Activated gamma-delta T cell treated with anti-CD3 and anti-CD28 coated beads, Interleukin-2, amount 50 U/mL, for 16 hours (primary cell): ENCODE results near the gene HIVEP3.

ENCODE experiments used
- DNase-seq: peaks from one replicate; pipeline ENCODE4 v3.0.0-alpha.2; 2020; ENCODE audit warnings: low read depth

Gene HIVEP3

DNA sequence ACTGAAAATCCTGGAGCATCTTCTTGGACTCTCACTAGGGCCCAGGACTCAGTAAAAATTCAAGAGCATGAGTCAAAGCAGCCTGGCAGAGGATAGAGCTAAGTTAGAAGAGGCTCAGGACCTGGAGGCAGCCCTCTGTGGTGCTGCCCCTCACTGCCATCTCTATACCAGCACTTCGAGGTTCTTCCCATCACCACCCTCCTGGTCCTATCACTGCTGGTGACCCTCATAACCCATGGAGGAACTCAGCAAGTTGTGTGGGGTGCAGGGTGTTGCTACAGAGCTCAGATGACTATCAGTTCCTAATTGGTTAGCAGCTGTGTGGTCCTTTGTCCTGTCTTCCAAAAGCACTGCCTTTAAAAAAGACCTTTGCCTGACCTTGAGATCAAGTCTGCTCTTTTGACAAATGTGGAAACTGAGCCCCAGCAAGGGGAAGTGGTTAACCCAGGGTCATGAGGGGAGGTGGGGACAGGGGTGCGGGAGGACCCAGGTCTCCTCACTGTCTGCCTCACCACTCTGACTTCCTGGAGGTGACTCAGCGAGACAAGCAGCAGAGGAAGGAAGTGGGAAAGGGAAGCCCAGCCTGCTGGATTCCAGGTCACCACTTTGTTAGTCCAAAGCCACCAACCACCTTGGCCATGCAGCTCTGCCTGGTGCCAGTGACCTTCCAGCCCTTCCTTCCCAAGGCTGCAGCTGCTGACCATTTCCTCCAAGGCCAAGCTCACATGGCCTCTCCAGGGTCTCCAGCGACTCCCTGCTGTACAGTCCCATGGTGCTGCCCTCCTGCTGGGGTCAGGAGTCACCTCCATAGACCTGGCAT lies 234.8 kb downstream of the HIVEP3 start:
- no peak for DNase-seq

DNA sequence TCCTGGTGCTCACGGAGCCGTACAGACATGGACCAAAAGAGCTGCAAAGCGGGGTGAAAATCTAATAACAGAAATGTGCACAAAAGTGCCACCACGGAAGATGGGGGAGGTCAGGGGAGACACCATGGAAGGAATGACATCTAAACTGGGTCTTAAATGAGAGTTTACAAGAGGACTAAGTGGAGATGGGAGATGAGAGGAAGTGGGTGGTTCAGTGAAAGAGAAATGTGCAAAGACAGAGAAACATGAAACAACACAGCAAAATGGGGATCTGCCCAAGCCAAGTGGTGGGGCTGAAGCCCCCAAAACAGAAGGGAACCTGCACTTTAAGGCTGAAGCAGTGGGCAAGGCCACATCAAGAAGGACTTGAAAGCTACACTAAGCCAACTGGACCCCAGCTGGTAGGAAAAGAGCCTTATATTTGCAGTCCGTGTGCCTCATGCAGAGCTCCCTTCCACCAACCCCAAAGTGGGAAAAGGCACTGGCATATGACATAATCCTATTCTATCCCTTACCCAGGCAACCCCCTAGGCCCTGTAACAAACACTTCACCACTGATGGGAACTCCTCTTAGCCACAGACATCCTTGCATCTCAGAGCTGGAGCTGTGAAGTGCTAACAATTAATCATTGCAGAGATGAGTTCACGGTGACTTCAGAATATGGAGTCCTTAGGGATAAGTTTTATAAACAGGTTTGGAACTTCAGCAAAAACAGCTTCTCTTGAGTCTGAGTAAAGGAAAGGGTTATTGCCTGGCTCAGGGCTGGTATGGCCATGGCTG lies 235.7 kb downstream of the HIVEP3 start:
- no peak for DNase-seq

DNA sequence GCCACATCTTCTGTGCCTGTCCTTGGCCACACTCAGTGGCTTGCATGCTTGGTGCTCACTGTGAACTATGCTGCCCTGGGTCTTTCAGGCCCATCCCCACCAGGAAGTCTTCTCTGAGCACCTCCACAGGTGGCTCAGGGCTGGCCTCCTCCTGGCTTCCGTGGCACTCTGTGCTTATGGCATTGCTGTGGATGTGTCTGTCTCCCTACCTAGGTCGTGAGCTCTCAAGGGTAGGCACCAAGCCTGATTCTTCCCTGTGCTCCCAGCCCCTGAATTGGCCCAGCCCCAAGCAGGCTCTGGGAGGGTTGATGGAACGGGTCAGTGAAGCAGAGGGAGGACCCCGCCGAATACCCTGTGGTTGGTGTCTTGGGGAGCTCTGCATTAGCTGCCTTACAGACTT lies 236.6 kb downstream of the HIVEP3 start:
- DNase-seq = no peak

DNA sequence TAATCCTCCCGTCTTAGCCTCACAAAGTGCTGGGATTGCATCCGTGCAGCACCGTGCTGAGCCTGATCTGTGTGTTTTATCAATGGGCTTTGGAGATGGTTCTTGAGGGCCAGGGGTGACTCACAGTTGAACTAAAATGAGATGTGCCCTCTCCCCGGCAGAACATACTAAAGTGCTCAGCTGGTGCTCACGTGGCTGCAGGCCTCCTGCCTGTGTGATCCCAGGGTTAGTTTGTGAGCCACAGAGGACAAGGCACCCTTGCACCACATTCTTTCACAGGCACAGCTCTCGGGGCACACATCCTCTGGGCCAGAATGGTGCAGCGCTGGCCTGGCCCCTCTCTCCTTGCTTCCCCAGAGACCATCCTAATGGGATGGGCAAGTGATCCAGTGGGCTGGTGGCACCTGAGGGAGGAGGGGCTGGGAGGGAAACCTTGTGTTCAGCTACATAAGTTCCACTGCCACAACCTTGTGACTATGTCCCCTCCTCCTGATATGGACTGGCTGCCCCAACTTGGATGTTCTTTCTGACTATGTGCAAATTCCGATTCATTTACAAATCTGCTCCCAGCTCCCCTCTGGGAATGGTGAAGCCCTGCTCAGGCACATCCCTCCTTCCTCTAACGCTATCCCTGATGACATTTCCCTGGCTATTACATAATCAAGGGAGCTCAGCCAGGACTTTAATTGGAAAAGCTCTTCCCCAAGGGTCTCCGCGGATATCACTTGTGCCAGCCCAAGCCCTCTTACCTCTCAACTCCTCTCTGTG lies 237.2 kb downstream of the HIVEP3 start:
- DNase-seq = no peak

DNA sequence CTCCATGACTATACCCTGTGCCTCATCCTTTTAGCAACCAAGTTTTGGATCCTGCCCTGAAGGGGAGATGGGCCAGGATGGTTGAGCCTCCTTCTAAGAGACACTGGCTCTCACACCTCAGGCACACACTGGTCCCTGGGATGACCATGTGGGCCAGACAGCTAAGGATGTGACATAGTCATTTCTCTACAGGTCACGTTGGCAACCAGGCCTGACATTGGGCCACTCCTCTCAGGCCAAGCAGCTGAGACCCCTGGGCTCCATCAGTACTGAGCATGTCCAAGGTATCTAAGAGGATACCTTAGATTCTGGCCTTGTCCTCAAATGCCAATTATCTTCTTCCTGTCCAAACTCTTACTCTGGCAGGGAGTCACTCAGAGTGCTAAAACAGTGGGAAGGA lies 238.7 kb downstream of the HIVEP3 start:
- DNase-seq = no peak

DNA sequence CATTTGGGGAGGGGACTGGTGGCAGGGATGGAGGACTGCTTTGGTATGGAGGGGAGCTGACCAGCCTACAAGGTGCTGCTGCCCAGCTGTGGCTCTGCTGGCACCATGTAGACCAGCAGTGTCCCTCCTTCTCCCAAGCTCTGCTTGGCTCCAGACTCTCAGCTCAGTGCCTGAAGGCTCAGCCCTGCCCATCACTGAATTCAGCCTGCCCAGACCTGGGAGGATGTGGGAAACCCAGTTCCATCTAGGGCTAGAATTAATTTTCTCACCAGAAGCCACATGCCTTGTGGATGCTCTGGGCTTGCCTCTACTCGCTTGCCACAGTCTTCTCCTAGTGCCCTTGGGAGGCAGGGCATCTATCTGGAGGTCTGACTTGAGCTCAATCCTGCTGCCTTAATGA lies 239.2 kb downstream of the HIVEP3 start:
- DNase-seq = no peak

DNA sequence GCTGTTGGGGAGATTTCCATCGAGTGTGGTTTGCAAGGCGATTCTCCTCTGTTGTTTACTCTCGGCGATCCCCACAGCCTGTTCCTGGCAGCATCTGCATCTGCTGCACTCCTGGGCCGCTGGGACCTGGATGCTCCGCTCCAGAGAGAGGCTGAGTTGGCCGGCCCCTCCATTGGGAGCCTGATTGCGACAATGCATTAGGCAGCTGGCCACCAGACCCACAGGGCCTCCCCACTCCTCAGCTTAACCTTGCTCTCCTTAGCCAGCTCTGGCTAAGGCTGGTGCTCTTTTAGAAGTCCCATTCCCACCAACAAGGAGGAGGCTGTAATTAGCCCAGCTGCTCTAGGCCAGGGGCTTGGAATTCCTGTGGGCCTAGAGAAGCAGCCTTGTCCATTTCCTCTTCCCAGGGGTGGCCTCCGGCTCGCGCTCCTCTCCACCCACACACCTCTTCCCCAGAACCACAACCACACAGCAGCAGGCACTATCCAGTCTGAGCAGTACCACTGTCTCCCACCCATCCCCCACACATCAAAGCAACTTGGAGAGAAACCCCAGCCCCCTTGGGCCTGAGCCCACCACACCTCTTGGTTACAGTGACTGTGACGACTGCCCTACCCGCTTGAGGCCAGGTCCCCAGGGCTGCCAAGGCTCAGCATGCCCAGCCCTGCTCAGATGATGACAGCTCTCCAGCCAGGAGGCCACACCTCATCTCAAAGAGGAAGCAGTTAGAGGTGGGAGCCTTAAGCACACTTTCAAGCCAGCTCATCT lies 240.4 kb downstream of the HIVEP3 start:
- DNase-seq = no peak

DNA sequence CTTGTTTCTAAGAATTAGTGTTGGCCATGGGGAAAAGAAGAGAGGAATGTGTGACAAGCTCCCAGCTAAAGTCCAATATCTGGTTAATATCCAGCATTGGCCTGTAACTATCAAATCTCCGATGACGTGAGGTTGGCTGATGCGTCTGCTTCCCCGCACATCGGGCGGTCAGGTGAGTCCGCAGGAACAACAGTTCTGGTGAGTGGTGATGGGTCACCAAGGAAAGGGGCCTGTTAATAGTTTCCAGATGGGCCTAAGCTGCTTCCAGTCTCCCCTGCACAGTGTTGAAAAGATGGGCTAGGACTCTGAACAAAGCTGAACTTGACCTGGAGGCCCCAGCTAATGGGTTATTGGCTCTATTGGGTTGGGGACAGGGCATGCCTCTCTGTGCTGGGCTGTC lies 241.1 kb downstream of the HIVEP3 start:
- DNase-seq = no peak

DNA sequence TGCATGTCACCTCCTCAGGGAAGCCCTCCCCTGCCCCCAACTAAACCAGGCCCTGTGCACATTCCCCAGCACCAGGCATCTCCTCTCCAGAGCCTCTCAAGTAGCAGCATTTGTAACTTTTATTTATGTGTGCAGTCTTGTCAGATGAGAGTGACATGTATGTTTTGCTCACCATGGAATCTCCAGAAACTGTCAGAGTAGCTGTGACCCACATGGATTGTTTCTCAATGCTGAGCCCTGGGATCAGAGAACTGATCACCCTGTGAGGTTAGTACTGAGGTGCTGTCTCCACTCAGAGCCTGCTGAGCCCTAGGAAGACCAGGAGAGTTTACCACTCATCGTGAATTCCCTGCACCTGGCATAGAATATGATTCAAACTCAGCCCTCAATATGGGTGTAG lies 243.3 kb downstream of the HIVEP3 start:
- DNase-seq = no peak

DNA sequence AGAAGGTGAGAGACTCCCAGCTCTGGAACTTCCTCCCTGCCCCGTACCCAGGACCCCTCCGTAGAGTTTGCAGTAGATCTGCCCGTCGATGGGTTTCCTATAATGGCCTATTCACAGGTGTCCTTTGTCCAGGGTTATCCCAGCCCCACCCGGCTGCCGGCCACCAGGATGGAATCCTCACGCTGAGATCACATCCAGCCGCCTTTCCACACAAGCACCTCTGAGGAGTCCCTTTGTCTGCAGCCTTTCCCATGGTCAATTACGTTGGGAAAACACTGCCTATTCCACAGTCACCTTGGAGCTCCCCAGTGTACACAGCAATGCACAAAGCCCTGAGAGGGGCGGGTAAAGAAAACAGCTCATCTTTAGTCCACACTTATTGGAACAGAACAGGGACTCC lies 244.2 kb downstream of the HIVEP3 start:
- no peak for DNase-seq

DNA sequence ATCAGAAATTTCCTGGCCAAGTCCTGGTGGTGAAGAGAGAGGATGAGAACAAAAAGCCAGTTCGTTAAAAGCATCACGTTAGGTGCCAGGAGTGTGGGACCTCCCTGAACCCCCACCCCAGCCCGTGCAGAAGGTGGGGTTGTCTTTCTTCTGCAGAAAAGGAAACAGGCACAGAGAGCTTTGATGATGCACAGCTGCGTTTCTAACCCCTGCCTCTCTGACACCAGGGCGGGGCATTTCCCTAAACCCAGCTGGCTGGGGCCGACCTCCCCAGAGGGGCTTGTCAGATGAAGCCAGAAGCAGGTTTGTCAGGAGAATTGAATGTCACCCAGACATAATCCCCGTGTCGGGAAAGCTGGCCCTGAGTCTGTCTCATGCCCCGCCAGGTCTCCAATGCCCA lies 244.9 kb downstream of the HIVEP3 start:
- no peak for DNase-seq

DNA sequence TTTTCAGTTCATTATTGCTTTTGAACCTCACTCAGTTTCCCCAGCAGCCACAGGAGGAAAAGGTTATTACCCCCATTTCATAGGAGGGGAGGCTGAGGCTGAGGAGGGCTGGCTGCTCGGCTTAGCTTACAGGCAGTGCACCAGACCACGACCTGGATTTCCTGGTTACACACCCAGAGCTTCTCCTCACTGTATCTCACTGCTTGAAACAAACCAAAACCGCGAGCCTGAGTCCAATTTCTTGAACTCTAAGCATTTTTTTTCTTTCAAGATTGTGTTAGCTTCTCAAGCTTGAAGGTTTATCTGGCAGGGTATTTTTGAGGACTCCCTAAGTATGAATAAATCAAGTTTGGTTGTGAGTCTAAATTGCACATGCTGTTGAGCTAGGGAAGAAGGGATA lies 245.3 kb downstream of the HIVEP3 start:
- DNase-seq = no peak

DNA sequence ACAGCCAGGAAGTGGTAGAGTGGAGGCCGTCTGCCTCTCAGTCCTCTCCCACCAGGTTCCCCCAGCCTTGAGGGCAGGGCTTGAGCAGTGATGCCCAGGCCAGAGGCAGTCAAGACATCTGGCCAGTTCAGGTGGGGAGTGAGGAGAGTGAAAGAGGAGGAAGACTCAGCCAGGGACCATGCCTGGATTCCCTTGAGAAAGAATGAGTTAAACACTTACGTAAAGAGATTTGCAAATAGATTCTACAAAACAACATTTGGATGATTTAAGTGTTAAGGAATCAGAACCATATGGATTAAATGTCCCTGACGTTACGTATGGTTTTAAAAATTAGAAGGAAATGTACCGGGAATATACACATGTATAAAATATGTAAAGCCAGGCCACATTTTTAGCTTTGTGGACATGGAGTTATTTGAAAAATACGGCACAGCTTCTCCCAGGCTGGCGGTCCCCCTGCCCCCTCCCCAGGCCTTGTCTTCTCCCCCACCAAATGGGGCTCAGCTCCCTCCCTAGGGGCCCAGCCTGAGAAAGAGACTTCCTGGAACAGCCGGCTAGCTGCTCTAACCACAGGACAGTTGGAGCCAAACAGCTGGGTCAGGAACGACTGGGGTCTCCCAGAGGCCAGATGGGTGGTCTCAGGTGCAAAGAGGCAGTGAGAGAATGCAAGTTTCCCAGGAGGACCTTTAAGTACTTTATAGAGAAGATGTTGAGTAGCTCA lies 245.9 kb downstream of the HIVEP3 start:
- no peak for DNase-seq

DNA sequence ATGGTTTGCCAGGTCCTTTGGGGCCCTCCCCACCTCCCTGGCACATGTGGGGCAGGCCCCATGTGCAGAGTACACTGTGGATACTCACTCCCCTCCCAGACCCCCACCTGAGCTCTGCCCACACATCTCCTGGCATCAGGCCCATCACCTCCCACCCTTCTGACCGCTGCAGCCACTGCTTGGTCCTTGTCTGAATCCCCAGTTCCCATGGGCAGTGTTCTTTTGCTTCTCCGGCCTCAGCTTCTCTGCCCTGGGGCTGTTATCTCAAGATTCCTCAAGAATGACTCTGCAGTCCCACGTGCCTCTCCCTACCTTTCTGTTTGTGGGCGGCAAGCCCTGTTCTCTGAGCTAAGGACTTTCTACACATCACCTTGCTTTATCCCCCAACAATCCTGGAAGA lies 246.5 kb downstream of the HIVEP3 start:
- no peak for DNase-seq

DNA sequence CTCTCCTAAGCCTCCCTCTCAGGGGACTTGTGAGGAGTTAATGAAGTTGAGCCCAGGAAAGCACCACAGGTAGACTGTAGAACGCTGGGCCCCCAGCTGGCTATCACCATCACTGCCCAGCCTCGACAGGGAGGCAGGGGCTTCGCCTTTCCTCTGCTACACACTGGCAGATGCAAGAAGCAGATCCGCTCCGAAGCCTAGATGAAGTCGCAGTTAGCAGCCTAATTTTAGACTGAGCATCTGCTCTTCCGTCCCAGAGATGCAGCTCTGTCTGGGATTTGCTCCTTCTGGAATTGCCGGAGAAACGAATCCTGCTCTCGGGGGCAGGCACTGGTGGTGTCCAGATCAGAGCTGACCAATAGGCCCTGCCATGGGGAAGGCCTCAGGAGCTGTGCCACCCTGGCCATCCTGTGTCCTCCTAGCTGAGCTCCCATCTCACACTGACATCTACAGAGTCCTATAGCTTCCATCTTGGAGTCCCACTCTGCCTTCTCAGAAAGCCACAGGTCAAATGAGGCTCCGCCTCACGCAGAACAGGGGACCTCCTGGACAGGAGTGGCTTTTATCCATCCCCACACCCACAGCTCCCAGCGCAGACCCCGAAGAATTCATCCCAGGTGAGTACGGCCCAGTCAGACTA lies 247.5 kb downstream of the HIVEP3 start:
- DNase-seq = no peak

DNA sequence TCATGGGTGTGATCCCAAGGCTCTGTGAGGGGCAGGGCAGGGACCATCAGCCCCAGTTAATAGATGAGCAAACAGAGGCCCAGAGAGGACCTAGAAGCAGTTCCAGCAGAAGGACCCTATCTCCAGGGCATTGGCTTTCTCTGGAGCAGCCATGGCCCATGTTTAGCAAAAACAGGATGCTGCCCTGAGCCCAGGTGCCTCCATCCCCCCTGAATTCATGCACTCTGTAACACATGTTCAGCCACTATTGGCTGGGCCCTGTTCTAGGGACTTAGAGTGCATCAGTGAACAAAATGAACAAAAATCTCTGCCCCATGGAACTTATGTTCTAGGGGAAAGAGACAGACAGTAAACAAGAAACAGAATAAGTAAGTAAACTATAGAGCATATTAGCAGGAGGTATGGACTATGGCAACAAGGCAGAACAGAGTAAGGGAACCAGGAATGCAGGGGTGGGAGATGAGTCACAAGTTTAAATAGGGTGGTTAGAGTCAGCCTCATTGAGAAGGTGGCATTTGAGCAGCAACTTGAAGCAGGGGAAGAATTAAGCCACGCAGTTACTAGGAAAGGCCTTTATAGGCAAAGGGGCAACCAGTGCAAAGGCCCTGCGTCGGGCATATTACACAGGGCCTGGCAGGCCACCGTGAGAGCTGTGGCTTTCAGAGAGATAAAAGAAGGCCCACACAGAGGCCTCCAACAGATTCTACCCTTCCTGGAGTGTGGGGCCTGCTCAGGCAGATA lies 248.3 kb downstream of the HIVEP3 start:
- DNase-seq = no peak

DNA sequence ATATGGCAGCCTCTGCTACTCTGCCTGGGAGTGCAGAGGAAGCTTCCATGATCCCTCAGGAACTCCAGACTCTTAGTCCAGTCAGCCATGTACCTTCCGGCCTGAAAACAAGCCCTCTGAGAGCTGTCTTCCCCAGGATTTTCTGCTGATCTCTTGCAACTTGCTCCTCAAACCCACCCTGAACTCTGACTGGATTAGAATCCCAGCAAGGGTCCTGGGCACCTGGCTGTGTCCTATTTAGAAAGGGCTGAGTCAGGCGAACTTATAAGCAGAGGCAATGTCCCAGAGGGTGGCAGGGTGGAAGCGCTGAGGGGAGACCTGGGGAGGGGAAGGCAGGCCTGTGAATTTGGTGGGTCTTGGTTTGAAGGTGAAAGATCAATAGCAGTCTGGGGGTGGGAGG lies 249.8 kb downstream of the HIVEP3 start:
- no peak for DNase-seq

DNA sequence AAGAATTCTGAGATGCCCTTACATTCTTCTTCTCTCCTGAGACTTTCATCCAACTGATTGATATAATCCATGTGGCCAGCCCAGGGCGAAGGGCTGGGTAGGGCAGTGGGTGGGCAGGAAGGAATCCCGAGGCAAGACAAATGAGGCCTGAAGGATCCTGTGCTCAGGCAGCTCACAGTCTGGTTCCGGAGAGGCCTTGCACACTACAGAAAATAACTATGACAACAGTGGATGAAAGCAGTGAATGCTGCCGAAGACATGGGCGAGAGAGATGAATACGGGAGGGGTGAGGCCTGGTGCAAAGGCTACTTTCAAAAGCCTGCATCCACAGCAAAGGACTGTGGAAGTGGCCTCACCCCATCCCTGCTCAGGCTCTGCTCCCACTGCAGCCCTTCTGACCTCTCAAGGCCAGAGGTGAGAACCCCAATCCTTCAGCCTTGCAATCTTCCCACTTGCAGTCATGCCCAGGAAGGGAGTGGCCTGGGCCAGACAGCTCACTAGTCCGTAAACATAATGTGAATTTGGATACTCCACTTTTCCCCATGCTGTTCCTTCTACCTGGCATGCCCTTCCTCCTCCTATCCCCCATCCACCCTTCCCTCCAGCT lies 250.6 kb downstream of the HIVEP3 start:
- no peak for DNase-seq

DNA sequence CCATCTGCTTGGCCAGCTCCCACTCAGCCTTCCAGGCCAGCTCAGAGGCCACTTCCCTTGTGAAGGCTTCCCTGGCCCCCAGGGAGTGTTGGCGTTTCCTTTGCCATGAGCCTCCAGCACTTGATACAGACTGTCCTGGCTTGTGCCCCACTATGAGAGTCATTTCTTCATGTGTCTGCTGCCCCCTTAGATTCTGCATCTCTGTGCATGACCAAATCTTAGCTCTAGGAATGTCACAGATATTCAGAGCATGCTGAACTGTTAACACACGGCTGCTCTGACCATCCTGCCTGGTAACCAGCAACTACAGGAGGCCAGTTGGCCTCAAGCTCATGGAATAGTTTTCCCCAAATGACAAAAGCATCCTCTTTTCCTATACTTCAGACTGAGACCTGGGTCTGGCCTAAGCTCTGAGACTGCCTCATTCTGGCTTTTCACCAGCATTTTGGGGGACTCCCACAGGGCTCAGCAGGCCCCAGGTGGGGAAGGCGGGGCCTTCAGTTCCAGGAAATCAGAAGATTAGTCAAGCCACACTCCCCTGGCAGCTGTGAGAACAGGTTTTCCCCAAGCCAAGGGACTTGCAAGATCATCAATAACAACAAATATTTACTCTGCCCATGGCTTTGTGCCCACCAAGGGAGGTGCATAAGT lies 251.6 kb downstream of the HIVEP3 start:
- DNase-seq = peak; percentile 34
